ENCODE data around the gene POLR2L. TPM values are rescaled to one million over a fixed set of nuclear protein-coding genes. Genes with fewer than 3 reads are reported as not detected.

The POLR2L gene
- 100 to 1,000 TPM in 1 of 2 donors, 10 to 100 TPM in 1; 41.2 to 106 TPM for total RNA-seq

- Mint-ChIP-seq H3K27me3 (no peaks in the 10 kb centered on the region), H3K9me3 (no peaks in the 10 kb centered on the region), H3K36me3 (ENCODE audit: low read depth) (peaks cover 18% of the 10 kb centered on the region), H3K4me3 (peak within 1 kb of the TSS; percentile 73), H3K27ac (peak within 1 kb of the TSS; percentile 82), H3K4me1 (peaks cover 7% of the 10 kb centered on the region)
- peak; percentile 86 for ATAC-seq (replicated peaks)
These were observed at the start of gene POLR2L, which contains the start of gene TSPAN4 for GRCh38 chr11:842370-843002. Gene POLR2L (minus strand): TSS chr11:842529. CDS start chr11:842508, 21 bp downstream. Gene TSPAN4 (plus strand): TSS chr11:842852. CDS start chr11:850305, 7,453 bp downstream.

GRCh38 chr11:890794-891540, 48.6 kb upstream of the POLR2L start:
- Mint-ChIP-seq H3K4me1 (no peaks in the 10 kb centered on the region), H3K36me3 (ENCODE audit: low read depth) (peaks cover 12% of the 10 kb centered on the region), H3K9me3 (no peaks in the 10 kb centered on the region), H3K27ac (no peak overlapping the region), H3K27me3 (no peaks in the 10 kb centered on the region), H3K4me3 (no peak overlapping the region)
- ATAC-seq (replicated peaks): no peak

- Mint-ChIP-seq H3K27ac (no peak overlapping the region), H3K4me1 (no peaks in the 10 kb centered on the region), H3K4me3 (no peak overlapping the region)
These were observed 47.6 kb upstream of the POLR2L start for GRCh38 chr11:889687-890475.

GRCh38 chr11:889257-889656, 46.9 kb upstream of the POLR2L start:
- peaks cover 12% of the 10 kb centered on the region for H3K36me3 Mint-ChIP-seq (ENCODE audit: low read depth)
- no peaks in the 10 kb centered on the region for H3K9me3 Mint-ChIP-seq
- ATAC-seq (replicated peaks): no peak
- no peaks in the 10 kb centered on the region for H3K27me3 Mint-ChIP-seq
- no peak overlapping the region for H3K4me3 Mint-ChIP-seq
- H3K4me1 Mint-ChIP-seq: no peaks in the 10 kb centered on the region
- no peak overlapping the region for H3K27ac Mint-ChIP-seq

More at GRCh38 chr11:889687-890475, 47.6 kb upstream of the POLR2L start:
- H3K9me3 Mint-ChIP-seq: no peaks in the 10 kb centered on the region
- ATAC-seq (replicated peaks): no peak
- H3K36me3 Mint-ChIP-seq (ENCODE audit: low read depth): peaks cover 12% of the 10 kb centered on the region
- H3K27me3 Mint-ChIP-seq: no peaks in the 10 kb centered on the region

- no peak overlapping the region for H3K27ac Mint-ChIP-seq
- H3K9me3 Mint-ChIP-seq: no peaks in the 10 kb centered on the region
- H3K27me3 Mint-ChIP-seq: no peaks in the 10 kb centered on the region
- H3K4me1 Mint-ChIP-seq: no peaks in the 10 kb centered on the region
- H3K36me3 Mint-ChIP-seq (ENCODE audit: low read depth): peaks cover 12% of the 10 kb centered on the region
- no peak overlapping the region for H3K4me3 Mint-ChIP-seq
- no peak for ATAC-seq (replicated peaks)
These were observed 46.2 kb upstream of the POLR2L start for GRCh38 chr11:888310-889212.

- no peaks in the 10 kb centered on the region for H3K27me3 Mint-ChIP-seq
- H3K36me3 Mint-ChIP-seq (ENCODE audit: low read depth): peaks cover 12% of the 10 kb centered on the region
- no peak overlapping the region for H3K27ac Mint-ChIP-seq
- no peaks in the 10 kb centered on the region for H3K9me3 Mint-ChIP-seq
- ATAC-seq (replicated peaks): no peak
- H3K4me1 Mint-ChIP-seq: no peaks in the 10 kb centered on the region
- H3K4me3 Mint-ChIP-seq: no peak overlapping the region
These were observed 45.3 kb upstream of the POLR2L start for GRCh38 chr11:887589-887988.

GRCh38 chr11:886568-886967, 44.2 kb upstream of the POLR2L start:
- H3K36me3 Mint-ChIP-seq (ENCODE audit: low read depth): peaks cover 21% of the 10 kb centered on the region
- H3K4me1 Mint-ChIP-seq: no peaks in the 10 kb centered on the region
- H3K27me3 Mint-ChIP-seq: no peaks in the 10 kb centered on the region
- no peaks in the 10 kb centered on the region for H3K9me3 Mint-ChIP-seq
- ATAC-seq (replicated peaks): no peak
- no peak overlapping the region for H3K4me3 Mint-ChIP-seq
- no peak overlapping the region for H3K27ac Mint-ChIP-seq

GRCh38 chr11:884578-885070, 42.3 kb upstream of the POLR2L start:
- H3K27ac Mint-ChIP-seq: no peak overlapping the region
- ATAC-seq (replicated peaks): no peak
- H3K4me1 Mint-ChIP-seq: no peaks in the 10 kb centered on the region
- H3K27me3 Mint-ChIP-seq: no peaks in the 10 kb centered on the region
- peaks cover 33% of the 10 kb centered on the region for H3K36me3 Mint-ChIP-seq (ENCODE audit: low read depth)
- no peak overlapping the region for H3K4me3 Mint-ChIP-seq
- no peaks in the 10 kb centered on the region for H3K9me3 Mint-ChIP-seq

GRCh38 chr11:883527-883926, 41.2 kb upstream of the POLR2L start:
- no peak overlapping the region for H3K4me3 Mint-ChIP-seq
- H3K27me3 Mint-ChIP-seq: no peaks in the 10 kb centered on the region
- H3K4me1 Mint-ChIP-seq: no peaks in the 10 kb centered on the region
- no peak overlapping the region for H3K27ac Mint-ChIP-seq
- ATAC-seq (replicated peaks): no peak
- H3K36me3 Mint-ChIP-seq (ENCODE audit: low read depth): peaks cover 41% of the 10 kb centered on the region
- no peaks in the 10 kb centered on the region for H3K9me3 Mint-ChIP-seq

GRCh38 chr11:882596-882995, 40.3 kb upstream of the POLR2L start:
- no peak overlapping the region for H3K27ac Mint-ChIP-seq

GRCh38 chr11:880447-880846, 38.1 kb upstream of the POLR2L start:
- Mint-ChIP-seq H3K4me3 (no peak overlapping the region), H3K36me3 (ENCODE audit: low read depth) (peaks cover 43% of the 10 kb centered on the region), H3K9me3 (no peaks in the 10 kb centered on the region), H3K27me3 (no peaks in the 10 kb centered on the region), H3K4me1 (no peaks in the 10 kb centered on the region), H3K27ac (no peak overlapping the region)
- ATAC-seq (replicated peaks): no peak

More at GRCh38 chr11:882596-882995, 40.3 kb upstream of the POLR2L start:
- Mint-ChIP-seq H3K4me3 (no peak overlapping the region), H3K36me3 (ENCODE audit: low read depth) (peaks cover 43% of the 10 kb centered on the region), H3K4me1 (no peaks in the 10 kb centered on the region), H3K27me3 (no peaks in the 10 kb centered on the region), H3K9me3 (no peaks in the 10 kb centered on the region)
- no peak for ATAC-seq (replicated peaks)

GRCh38 chr11:877565-877964, 35.2 kb upstream of the POLR2L start:
- Mint-ChIP-seq H3K4me1 (peaks cover 6% of the 10 kb centered on the region), H3K27me3 (no peaks in the 10 kb centered on the region), H3K36me3 (ENCODE audit: low read depth) (peaks cover 49% of the 10 kb centered on the region), H3K27ac (no peak overlapping the region), H3K9me3 (no peaks in the 10 kb centered on the region), H3K4me3 (no peak overlapping the region)
- peak; percentile 40 for ATAC-seq (replicated peaks)

GRCh38 chr11:876545-876944, 34.2 kb upstream of the POLR2L start:
- peaks cover 6% of the 10 kb centered on the region for H3K4me1 Mint-ChIP-seq
- H3K27ac Mint-ChIP-seq: no peak overlapping the region
- H3K36me3 Mint-ChIP-seq (ENCODE audit: low read depth): peaks cover 40% of the 10 kb centered on the region
- no peaks in the 10 kb centered on the region for H3K27me3 Mint-ChIP-seq
- no peaks in the 10 kb centered on the region for H3K9me3 Mint-ChIP-seq
- ATAC-seq (replicated peaks): no peak
- no peak overlapping the region for H3K4me3 Mint-ChIP-seq
